KBM-7 (cell line): ENCODE results near the gene C22orf31.

Source experiments
- DNase-seq: peaks from one replicate; pipeline ENCODE4 v3.0.0-alpha.2; 2015
- in situ Hi-C: fragments of 300-500 bp; cut with MboI; formaldehyde crosslinking; loops from 2 replicates; pipeline ENCODE4 v1.14.3; 2020; ENCODE audit warnings: low sequenced_read_pairs, low pct_unique_long_range_greater_than_20kb, mixed read lengths

Gene C22orf31

GRCh38 chr22:29011240-29012100 is 50.2 kb downstream of the C22orf31 start:
- in situ Hi-C loops = no loop called here
- DNase-seq = no peak

GRCh38 chr22:29009148-29009547 is 52.5 kb downstream of the C22orf31 start:
- in situ Hi-C loops = no loop called here
- DNase-seq = no peak
